Ovary (tissue), 9 donors: ENCODE measurements around the gene PLCH2. TPM values are rescaled to one million over a fixed set of nuclear protein-coding genes. Genes with fewer than 3 reads are reported as not detected.

Source experiments
- DNase-seq, 5 donors: peaks; one replicate each; pipeline ENCODE4 v3.0.0-alpha.2; 2019 to 2020
- H3K27ac ChIP-seq, 2 donors: fragments of 200-600 bp; one replicate each; pipeline versions ENCODE4 v1.5.1 to v1.8.0; 2019 to 2022
- H3K27me3 ChIP-seq: fragments of 200-600 bp; one replicate; pipeline ENCODE4 v1.8.0; 2022
- H3K36me3 ChIP-seq: fragments of 200-600 bp; sonication (generic); one replicate; pipeline ENCODE4 v1.5.1; 2019
- H3K4me1 ChIP-seq: one replicate; pipeline ENCODE4 v1.8.1; 2013; ENCODE audit warnings: mild to moderate bottlenecking, moderate library complexity; ENCODE audit not compliant: insufficient read depth
- H3K4me3 ChIP-seq: fragments of 200-600 bp; sonication (generic); one replicate; pipeline ENCODE4 v1.5.1; 2017
- H3K9me3 ChIP-seq, 2 donors: fragments of 200-600 bp in 1 of 2; sonication (generic) in 1 of 2; one replicate each; pipeline versions ENCODE4 v1.5.1 to v1.8.1; 2013 to 2019; ENCODE audit warnings: mild to moderate bottlenecking in 1 of 2, moderate library complexity in 1 of 2
- CTCF ChIP-seq, 3 donors: fragments of 450-650 bp in 2 of 3; fragments of 200-600 bp in 1 of 3; IDR thresholded peaks; one replicate each; pipeline versions ENCODE4 v1.5.1 to v1.8.0; 2016 to 2022; ENCODE audit warnings: antibody characterized with exemption in 3 of 3, mild to moderate bottlenecking in 1 of 3
- EP300 ChIP-seq: sonication (generic); formaldehyde crosslinking; IDR thresholded peaks from one replicate; pipeline ENCODE4 v1.6.1; 2017; ENCODE audit warnings: antibody characterized with exemption
- POLR2A ChIP-seq: fragments of 450-650 bp; IDR thresholded peaks from one replicate; pipeline ENCODE4 v1.6.1; 2017; ENCODE audit warnings: antibody characterized with exemption, mild to moderate bottlenecking, moderate library complexity
- WGBS, 3 donors: extraction: QIAGEN DNeasy Blood & Tissue Kit in 1 of 3; methylation state at CpG; one replicate each; pipeline versions ENCODE4 v1.1.5 to v1.1.7; 2013 to 2017; 5-methylcytosine and 5-hydroxymethylcytosine counted together
- intact Hi-C, 4 donors: fragments of 100-400 bp; cut with DNase I; formaldehyde crosslinking; loops; one replicate each; pipeline versions ENCODE4 v1.11.0 to v1.15.1; 2022 to 2023
- polyA plus RNA-seq, 2 donors: library from polyadenylated mRNA; stranded (reverse); fragments of 200-250 nt in 1 of 2; fragments of 350-450 nt in 1 of 2; fragmentation: Illumina TruSeq in 1 of 2; extraction: RNeasy Lipid Tissue Mini Kit (QIAGEN cat#74804) in 1 of 2; gene quantifications; one replicate each; pipeline ENCODE4 v1.2.3, GENCODE V29; 2013 to 2014
- total RNA-seq, 7 donors: library from RNA; depleted of rRNA in 2 of 7; stranded (reverse); fragments of >200 nt in 2 of 7; fragmentation: NEBNext Ultra II Directional in 3 of 7; extraction: Animal tissue kit (Norgen Biotek cat#: 25700) in 3 of 7; gene quantifications; one replicate each; pipeline versions ENCODE4 v1.1.0 to v1.2.4, GENCODE V29; 2016 to 2023
- donor health status: DM: no; HTN: no; CAD: no; lungs with moderate emphysema.
- donor health status: DM: no; HTN: no; CAD: no.
- donor health status: Bipolar disorder and iron deficiency.
- donor health status: DM: yes; HTN: yes; CAD: no.
- donor health status: DM: no; HTN: no; CAD: no.
- donor health status: DM: yes; HTN: yes; CAD: no.

The PLCH2 gene
- total and polyA plus RNA-seq, 9 donors = 0.05 to 0.84 (median 0.34) TPM; not detected in 1

GRCh38 chr1:2515763-2516080 is 39.6 kb downstream of the PLCH2 start:
- Histone ChIP-seq H3K4me3 (no peak overlapping the region), H3K4me1 (no peaks in the 10 kb centered on the region), H3K27ac (no peak overlapping the region), H3K27me3 (no peaks in the 10 kb centered on the region), H3K9me3 (no peaks in the 10 kb centered on the region), H3K36me3 (peaks cover 1% of the 10 kb centered on the region)
- DNase-seq = no peak
- TF ChIP-seq POLR2A (no peak), CTCF (IDR thresholded peaks at IDR 0.05) (no peak), EP300 (no peak)
- WGBS, 3 donors = 91 to 95% (median 93%) methylated on average over 10 to 11 of the region's 11 CpGs
- intact Hi-C loops = no loop called here

GRCh38 chr1:2516124-2516523 is 40.0 kb downstream of the PLCH2 start:
- no peak overlapping the region for H3K27ac ChIP-seq
- no peaks in the 10 kb centered on the region for H3K36me3 ChIP-seq
- TF ChIP-seq CTCF (IDR thresholded peaks at IDR 0.05) (no peak), EP300 (no peak), POLR2A (no peak)
- no peak for DNase-seq
- H3K4me3 ChIP-seq = no peak overlapping the region
- no peaks in the 10 kb centered on the region for H3K4me1 ChIP-seq
- no peaks in the 10 kb centered on the region for H3K9me3 ChIP-seq
- H3K27me3 ChIP-seq = no peaks in the 10 kb centered on the region
- intact Hi-C loops = no loop called here
- WGBS, 3 donors = 90 to 99% (median 92%) methylated on average over 17 of the region's 17 CpGs

- Histone ChIP-seq H3K4me3 (no peak overlapping the region), H3K27me3 (no peaks in the 10 kb centered on the region), H3K36me3 (no peaks in the 10 kb centered on the region), H3K27ac (no peak overlapping the region), H3K9me3 (no peaks in the 10 kb centered on the region), H3K4me1 (no peaks in the 10 kb centered on the region)
- DNase-seq = no peak
- 91 to 97% (median 93%) methylated on average over 13 to 14 of the region's 14 CpGs for WGBS, 3 donors
- intact Hi-C loops = no loop called here
- TF ChIP-seq EP300 (no peak), POLR2A (no peak)
Observed at GRCh38 chr1:2516946-2517345, 40.9 kb downstream of the PLCH2 start.

GRCh38 chr1:2517966-2518365 is 41.9 kb downstream of the PLCH2 start:
- Histone ChIP-seq H3K9me3 (no peaks in the 10 kb centered on the region), H3K4me1 (no peaks in the 10 kb centered on the region), H3K36me3 (no peaks in the 10 kb centered on the region), H3K4me3 (no peak overlapping the region), H3K27ac (no peak overlapping the region), H3K27me3 (no peaks in the 10 kb centered on the region)
- DNase-seq = no peak
- TF ChIP-seq CTCF (IDR thresholded peaks at IDR 0.05) = no peak
- TF ChIP-seq POLR2A = no peak
- TF ChIP-seq EP300 = no peak
- intact Hi-C loops = no loop called here
- WGBS, 3 donors = 93 to 97% (median 94%) methylated on average over 17 of the region's 17 CpGs

GRCh38 chr1:2518528-2518927 is 42.4 kb downstream of the PLCH2 start:
- WGBS, 3 donors = 91% methylated on average over 26 of the region's 26 CpGs
- intact Hi-C loops = no loop called here
- no peaks in the 10 kb centered on the region for H3K36me3 ChIP-seq
- no peaks in the 10 kb centered on the region for H3K27me3 ChIP-seq
- DNase-seq = no peak
- no peak overlapping the region for H3K27ac ChIP-seq
- no peak overlapping the region for H3K4me3 ChIP-seq
- TF ChIP-seq CTCF (IDR thresholded peaks at IDR 0.05) (no peak), POLR2A (no peak), EP300 (no peak)
- no peaks in the 10 kb centered on the region for H3K9me3 ChIP-seq
- H3K4me1 ChIP-seq = no peaks in the 10 kb centered on the region
